DND-41 (cell line): ENCODE results near the gene RMND5B.

Experiments used
- CTCF ChIP-seq: IDR thresholded peaks from 2 replicates; pipeline ENCODE4 v1.5.1; 2012; ENCODE audit warnings: borderline replicate concordance, low read length, moderate library complexity, mild to moderate bottlenecking; ENCODE audit not compliant: poor library complexity, severe bottlenecking; ENCODE audit errors: extremely low read depth
- EZH2 ChIP-seq: IDR thresholded peaks from 3 replicates; pipeline ENCODE4 v1.6.1; 2012; ENCODE audit warnings: borderline replicate concordance, low read depth, mild to moderate bottlenecking, moderate library complexity, low read length, inconsistent platforms; ENCODE audit not compliant: severe bottlenecking

- TF ChIP-seq CTCF (no peak), EZH2 (no peak)
Observed at GRCh38 chr5:178107756-178108310, 23.0 kb upstream of the RMND5B start.
